GM21381 (cell line): Measurements from ENCODE around the gene ZDHHC14.

ENCODE experiments used
- ATAC-seq: cut with Tn5 transposase; IDR thresholded peaks from one replicate; pipeline ENCODE4 v1.9.1; 2021; ENCODE audit warnings: mild to moderate bottlenecking, moderate library complexity; ENCODE audit not compliant: unreplicated experiment

The ZDHHC14 gene

DNA sequence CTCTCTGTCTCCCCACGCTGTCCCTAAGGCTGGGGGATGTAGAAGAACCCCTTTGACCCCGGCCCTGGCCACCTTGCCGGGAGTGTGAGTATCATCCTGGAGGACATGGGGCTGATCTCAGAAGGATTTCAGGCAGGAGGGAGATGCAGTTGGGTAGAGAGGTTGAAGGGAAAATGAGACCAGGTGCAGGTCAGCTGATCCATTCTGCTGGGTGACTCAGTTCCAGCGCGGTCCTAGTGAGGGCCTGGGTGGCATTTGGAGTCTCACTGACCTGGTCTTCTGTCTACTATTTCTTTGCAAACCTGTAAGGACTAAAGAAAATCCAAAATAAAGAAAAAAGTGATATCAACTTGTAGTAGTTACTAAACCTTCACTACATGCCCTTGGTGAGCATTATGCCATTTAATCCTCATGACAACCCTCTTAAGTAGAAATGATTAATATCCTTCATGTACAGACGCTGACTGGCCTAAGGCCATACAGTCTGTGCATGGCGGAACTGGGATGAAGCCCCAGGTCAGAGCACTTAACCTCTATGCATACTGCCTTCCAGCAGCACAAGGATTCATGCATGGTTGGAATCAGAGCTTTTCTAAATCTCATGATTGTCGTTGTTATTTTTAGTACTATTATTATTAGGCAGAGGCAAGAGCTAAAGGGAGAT is 106.3 kb downstream of the ZDHHC14 start:
- ATAC-seq: no peak

- ATAC-seq: no peak
These were observed 107.1 kb downstream of the ZDHHC14 start for GRCh38 chr6:157488058-157488457.

- no peak for ATAC-seq
These were observed 107.7 kb downstream of the ZDHHC14 start for GRCh38 chr6:157488716-157489118.

GRCh38 chr6:157490611-157491269 is 109.8 kb downstream of the ZDHHC14 start:
- ATAC-seq: no peak

DNA sequence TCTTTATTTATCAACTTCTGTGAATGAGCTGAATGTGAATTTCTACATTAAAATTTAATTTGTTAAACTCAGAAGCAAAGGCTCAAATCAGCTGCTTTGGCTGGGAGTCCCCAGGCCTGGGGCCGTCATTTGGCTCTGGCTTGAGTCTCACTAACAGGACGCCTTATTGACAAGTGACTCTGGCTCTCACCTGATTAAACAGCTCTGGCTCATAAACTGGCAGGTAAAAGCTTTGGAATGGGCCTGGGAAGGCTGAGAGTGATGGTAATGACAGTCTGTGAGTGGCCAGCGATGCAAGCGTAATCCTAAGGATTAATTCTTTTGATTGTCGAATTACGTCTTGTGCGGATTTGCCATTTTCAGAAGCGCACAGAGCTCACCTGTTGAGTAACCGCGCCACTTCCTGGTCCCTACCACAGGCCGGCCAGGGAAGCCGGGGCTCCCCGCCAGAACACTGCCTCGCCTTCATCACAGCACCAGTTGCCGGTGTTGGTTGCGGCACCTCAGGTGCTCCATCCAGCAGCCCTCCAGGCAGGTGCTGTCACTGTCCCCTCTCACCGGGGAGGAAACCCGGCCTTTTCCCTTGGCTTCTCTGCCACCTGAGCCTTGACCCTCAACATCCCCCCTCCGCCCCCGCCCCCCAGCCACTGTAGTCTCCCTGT is 110.7 kb downstream of the ZDHHC14 start:
- ATAC-seq: no peak

- no peak for ATAC-seq
These were observed 111.3 kb downstream of the ZDHHC14 start for GRCh38 chr6:157492249-157492648.

- ATAC-seq: no peak
These were observed 111.8 kb downstream of the ZDHHC14 start for GRCh38 chr6:157492741-157493140.

- ATAC-seq: no peak
These were observed 112.2 kb downstream of the ZDHHC14 start for GRCh38 chr6:157493173-157493572.

DNA sequence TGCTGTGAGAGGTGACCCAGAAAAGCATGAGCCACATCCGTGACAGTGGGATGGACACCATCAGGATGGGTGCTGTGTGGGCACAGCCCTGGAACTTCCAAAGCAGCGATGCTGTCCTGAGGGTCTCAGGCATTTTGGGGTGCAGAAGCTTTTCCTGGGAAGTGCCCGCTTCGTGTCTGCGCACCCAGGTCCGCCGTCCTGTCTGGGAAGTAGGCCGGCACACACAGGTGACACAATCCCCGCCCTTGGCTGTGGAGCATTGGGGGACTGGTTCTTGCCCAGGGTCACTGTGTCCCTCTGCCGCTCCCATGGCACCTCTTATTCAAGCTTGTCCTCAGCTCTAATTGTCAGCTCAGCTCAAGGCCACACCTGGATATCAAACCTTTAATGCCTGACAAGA is 112.6 kb downstream of the ZDHHC14 start:
- no peak for ATAC-seq

- no peak for ATAC-seq
These were observed 113.2 kb downstream of the ZDHHC14 start for GRCh38 chr6:157494132-157494710.

DNA sequence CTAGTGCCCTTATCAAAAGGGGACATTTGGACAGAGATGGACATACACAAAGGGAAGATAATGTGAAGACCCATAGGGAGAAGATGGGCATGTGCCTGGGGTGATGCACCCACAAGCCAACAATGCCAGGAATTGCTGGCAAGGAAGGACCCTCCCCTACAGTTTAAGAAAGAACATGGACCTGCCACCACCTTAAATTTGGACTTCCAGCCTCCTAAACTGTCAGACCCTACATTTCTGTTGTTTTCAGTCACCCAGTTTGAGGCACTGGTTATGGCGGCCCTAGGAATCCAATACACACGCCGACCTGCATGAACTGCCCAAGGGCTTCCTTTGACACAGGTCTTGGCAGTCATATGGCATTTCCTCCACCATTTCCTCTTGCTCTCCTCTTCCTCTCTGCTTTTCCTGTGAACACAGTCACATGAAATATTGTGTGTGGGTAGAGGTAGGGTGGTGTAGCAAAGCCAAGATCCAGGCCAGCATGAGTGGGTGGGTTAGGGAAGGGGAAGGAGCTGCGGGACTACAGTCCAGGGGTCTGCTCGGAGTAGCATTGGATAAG is 115.6 kb downstream of the ZDHHC14 start:
- ATAC-seq: no peak

DNA sequence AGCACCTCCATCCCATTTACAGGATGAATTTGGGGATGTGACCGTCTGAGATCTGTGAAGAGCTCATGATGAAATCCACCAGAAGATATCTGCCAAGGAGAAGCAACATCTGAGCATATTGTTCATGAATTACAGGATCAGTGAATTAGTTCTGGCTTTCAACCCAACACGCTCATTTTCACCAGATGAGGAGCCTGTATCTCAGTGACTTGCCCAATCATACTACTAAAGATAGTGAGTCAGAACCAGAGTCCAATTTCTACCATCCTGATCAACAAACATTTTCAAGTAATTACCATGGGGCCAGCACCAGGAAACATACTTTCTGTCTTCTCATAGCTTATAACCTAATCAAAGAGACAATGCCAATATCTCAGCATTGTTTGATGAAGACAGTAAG is 116.6 kb downstream of the ZDHHC14 start:
- no peak for ATAC-seq

- ATAC-seq: no peak
These were observed 117.8 kb downstream of the ZDHHC14 start for GRCh38 chr6:157498817-157499216.

DNA sequence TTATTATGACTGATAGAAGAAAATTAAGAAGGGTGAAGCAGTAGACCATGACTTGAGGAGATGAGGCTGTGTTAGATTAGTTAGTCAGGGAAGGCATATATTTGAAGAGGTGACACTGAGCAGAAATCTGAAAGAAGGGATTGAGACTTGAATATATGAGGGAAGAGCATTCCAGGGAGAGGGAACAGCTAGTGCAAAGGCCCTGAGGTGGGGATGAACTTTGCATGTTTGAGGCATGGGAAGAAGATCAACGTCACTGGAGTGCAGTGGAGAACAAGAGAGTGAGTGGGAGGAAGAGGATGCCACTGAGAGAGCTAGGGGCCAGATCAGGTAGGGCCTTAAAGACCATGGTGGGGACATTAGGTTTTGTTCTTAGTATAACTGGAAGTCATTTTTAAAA is 119.0 kb downstream of the ZDHHC14 start:
- ATAC-seq: no peak

DNA sequence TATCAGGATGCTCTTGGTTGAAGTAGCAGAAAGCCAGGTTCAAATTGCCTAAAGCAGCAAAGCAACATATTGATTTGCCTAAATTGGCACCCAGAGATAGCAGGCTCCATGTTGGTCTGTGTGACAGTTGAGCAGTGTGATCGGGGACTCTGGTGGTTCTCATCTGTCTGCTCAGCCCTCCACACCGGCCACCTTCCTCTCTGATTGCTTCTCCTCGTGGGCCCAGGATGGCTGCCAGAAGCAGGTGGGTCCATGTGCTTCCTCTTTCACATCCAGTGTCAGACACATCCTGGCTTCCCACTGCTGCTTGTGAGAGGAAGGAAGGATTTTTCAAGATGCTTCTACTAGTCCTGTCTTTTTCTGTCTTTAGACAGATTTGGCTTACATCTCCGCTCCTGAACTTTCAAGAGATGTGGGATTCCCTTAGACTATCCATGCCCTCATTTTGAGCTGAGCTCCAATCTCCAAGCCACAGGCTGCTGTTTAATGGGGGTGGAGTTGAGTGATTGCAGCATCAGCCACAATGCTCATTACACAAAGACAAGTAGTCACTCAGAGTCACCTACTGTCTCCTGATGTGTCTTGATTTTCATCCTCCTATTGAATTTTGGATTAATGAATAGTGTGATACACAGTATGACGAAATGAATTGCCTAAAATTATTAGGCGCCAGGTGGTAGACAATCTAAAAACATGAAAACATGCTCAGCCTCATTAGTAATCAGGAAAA is 122.2 kb downstream of the ZDHHC14 start:
- no peak for ATAC-seq

GRCh38 chr6:157505912-157506491 is 125.0 kb downstream of the ZDHHC14 start:
- ATAC-seq: no peak

GRCh38 chr6:157510323-157511188 is 129.6 kb downstream of the ZDHHC14 start:
- no peak for ATAC-seq

DNA sequence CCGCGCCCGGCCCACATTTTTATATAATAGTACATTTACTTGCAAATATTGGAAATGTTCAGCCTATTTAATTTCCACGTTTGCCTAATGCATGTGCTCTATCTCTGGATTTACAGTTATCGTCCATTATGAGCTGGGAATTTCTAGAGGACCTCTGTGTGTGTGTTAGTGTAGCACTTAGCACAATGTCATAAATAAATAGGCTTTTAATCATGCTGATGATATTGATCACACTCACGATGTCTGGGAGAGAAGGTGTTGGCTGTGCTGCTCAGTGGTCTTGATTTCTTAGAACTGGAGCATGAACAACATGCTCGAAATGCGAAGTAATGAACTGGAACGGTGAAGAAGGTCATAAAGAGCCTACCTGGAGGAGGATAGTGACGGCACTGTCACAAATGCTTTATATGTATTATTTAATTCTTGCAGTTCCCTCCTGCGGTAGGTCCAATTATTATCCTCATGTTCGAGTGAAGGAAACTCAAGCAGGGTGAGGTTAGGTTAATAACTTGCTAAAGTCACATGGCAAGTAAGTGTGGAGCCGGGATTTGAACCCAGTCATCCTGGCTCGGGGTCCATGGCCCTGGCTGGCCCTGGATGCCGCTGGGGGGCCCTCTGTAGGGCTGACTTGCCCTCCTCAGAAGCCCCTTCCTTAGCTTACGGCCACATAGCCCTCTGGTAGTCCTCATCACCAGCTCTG is 130.8 kb downstream of the ZDHHC14 start:
- ATAC-seq: no peak

DNA sequence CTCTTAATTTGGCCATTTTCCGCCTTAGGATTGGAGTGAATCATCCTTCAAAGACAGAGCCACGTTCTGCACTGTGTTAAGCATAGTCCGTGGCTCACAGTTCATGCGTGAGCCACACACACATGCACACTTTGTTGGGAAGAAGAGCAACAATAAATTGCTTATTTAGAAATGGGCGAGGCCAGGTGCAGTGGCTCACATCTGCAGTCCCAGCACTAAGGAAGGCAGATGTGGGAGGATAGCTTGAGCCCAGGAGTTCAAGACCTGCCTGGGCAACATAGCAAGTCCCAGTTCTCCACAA is 131.3 kb downstream of the ZDHHC14 start:
- ATAC-seq: no peak
